HepG2 (cell line): ENCODE measurements around the gene SLC10A1. TPM values are rescaled to one million over a fixed set of nuclear protein-coding genes. Genes with fewer than 3 reads are reported as not detected.
A peak's percentile ranks its signal among the peaks of the same experiment; 100 is the strongest.

Experiments used
- CREM ChIP-seq, 2 experiments: sonication (generic) in 1 of 2; formaldehyde crosslinking in 1 of 2; IDR thresholded peaks; 2 replicates each; pipeline versions ENCODE4 v1.4.0 to v1.6.1; 2016 to 2020; ENCODE audit warnings: antibody characterized with exemption in 1 of 2, mild to moderate bottlenecking in 1 of 2, missing genetic modification reagents in 1 of 2
- EHMT2 ChIP-seq: fragments of 200-600 bp; sonication (generic); IDR thresholded peaks from 2 replicates; pipeline ENCODE4 v1.7.0; 2017; ENCODE audit warnings: antibody characterized with exemption, low read depth, low read length, borderline replicate concordance
- GMEB1 ChIP-seq: sonication (generic); formaldehyde crosslinking; IDR thresholded peaks from 2 replicates; pipeline ENCODE4 v1.5.1; 2020; ENCODE audit warnings: missing genetic modification reagents, mild to moderate bottlenecking, borderline replicate concordance
- HNF4A ChIP-seq: sonication (generic); formaldehyde crosslinking; IDR thresholded peaks from 2 replicates; pipeline ENCODE4 v1.4.0; 2020; ENCODE audit warnings: missing genetic modification reagents
- ISL2 ChIP-seq: sonication (generic); formaldehyde crosslinking; IDR thresholded peaks from 2 replicates; pipeline ENCODE4 v1.5.0; 2020; ENCODE audit warnings: missing genetic modification reagents
- KLF15 ChIP-seq: sonication (generic); formaldehyde crosslinking; IDR thresholded peaks from 2 replicates; pipeline ENCODE4 v1.8.1; 2023; ENCODE audit warnings: borderline replicate concordance, mild to moderate bottlenecking, inconsistent platforms, missing genetic modification reagents, mixed read lengths
- NCOA1 ChIP-seq: sonication (generic); formaldehyde crosslinking; IDR thresholded peaks from 2 replicates; pipeline ENCODE4 v1.9.0; 2021; ENCODE audit warnings: missing genetic modification reagents
- NCOA2 ChIP-seq: sonication (generic); formaldehyde crosslinking; IDR thresholded peaks from 2 replicates; pipeline ENCODE4 v1.8.0; 2022; ENCODE audit warnings: inconsistent platforms
- POGZ ChIP-seq: sonication (generic); formaldehyde crosslinking; IDR thresholded peaks from 2 replicates; pipeline ENCODE4 v1.4.0; 2020; ENCODE audit warnings: mild to moderate bottlenecking, missing genetic modification reagents
- SOX13 ChIP-seq, 3 experiments: fragments of 450-650 bp in 1 of 3; sonication (generic) in 1 of 3; formaldehyde crosslinking in 1 of 3; IDR thresholded peaks in 2 of 3; conservative IDR thresholded peaks in 1 of 3; 2 replicates each; pipeline versions ENCODE4 v1.5.0 to v1.6.1; 2016 to 2020; ENCODE audit warnings: antibody characterized with exemption in 1 of 3, mild to moderate bottlenecking in 1 of 3, missing compliant biosample characterization in 1 of 3, missing genetic modification reagents in 1 of 3, moderate library complexity in 1 of 3
- SRY ChIP-seq: sonication (generic); formaldehyde crosslinking; IDR thresholded peaks from 2 replicates; pipeline ENCODE4 v1.8.0; 2022; ENCODE audit warnings: mild to moderate bottlenecking, missing genetic modification reagents
- ZFP82 ChIP-seq: sonication (generic); formaldehyde crosslinking; IDR thresholded peaks from 2 replicates; pipeline ENCODE4 v1.5.1; 2020; ENCODE audit warnings: mild to moderate bottlenecking, missing genetic modification reagents, borderline replicate concordance
- ZNF124 ChIP-seq: sonication (generic); formaldehyde crosslinking; IDR thresholded peaks from 2 replicates; pipeline ENCODE4 v1.4.0; 2020; ENCODE audit warnings: missing genetic modification reagents
- ZNF274 ChIP-seq: sonication (generic); formaldehyde crosslinking; IDR thresholded peaks from 2 replicates; pipeline ENCODE4 v1.5.1; 2020; ENCODE audit warnings: mild to moderate bottlenecking, missing genetic modification reagents
- ZNF350 ChIP-seq: sonication (generic); formaldehyde crosslinking; IDR thresholded peaks from 2 replicates; pipeline ENCODE4 v1.4.0; 2020; ENCODE audit warnings: mild to moderate bottlenecking, low read depth, missing genetic modification reagents, borderline replicate concordance
- ZNF430 ChIP-seq: sonication (generic); formaldehyde crosslinking; IDR thresholded peaks from 2 replicates; pipeline ENCODE4 v1.9.0; 2021; ENCODE audit warnings: mild to moderate bottlenecking, missing genetic modification reagents
- ZNF629 ChIP-seq: sonication (generic); formaldehyde crosslinking; conservative IDR thresholded peaks from 2 replicates; pipeline ENCODE4 v1.5.0; 2020; ENCODE audit warnings: missing genetic modification reagents
- ZNF687 ChIP-seq: sonication (generic); formaldehyde crosslinking; IDR thresholded peaks from 2 replicates; pipeline ENCODE4 v1.5.1; 2020; ENCODE audit warnings: mild to moderate bottlenecking, missing genetic modification reagents, moderate library complexity
- ZNF691 ChIP-seq: sonication (generic); formaldehyde crosslinking; IDR thresholded peaks from 2 replicates; pipeline ENCODE4 v1.4.0; 2020; ENCODE audit warnings: missing genetic modification reagents, low read depth, mild to moderate bottlenecking, borderline replicate concordance
- ZNF800 ChIP-seq: sonication (generic); formaldehyde crosslinking; IDR thresholded peaks from 2 replicates; pipeline ENCODE4 v1.4.0; 2020; ENCODE audit warnings: missing genetic modification reagents
- polyA plus RNA-seq, 8 experiments: library from polyadenylated mRNA; depleted of rRNA in 3 of 8; stranded (reverse) in 7 of 8; unstranded in 1 of 8; fragments of >200 nt; fragmentation: Illumina TruSeq in 4 of 8; extraction: Trizol in 4 of 8; gene quantifications; 2 replicates each; pipeline versions ENCODE4 v1.2.1 to v1.2.3, GENCODE V29; 2011 to 2016; ENCODE audit warnings: low read depth in 4 of 8, missing spikeins in 1 of 8, mixed read lengths in 1 of 8; ENCODE audit not compliant: insufficient read depth in 1 of 8
- total RNA-seq, 5 experiments: library from RNA; depleted of rRNA; stranded (reverse); fragments of >200 nt; fragmentation: Illumina TruSeq; extraction: Trizol; gene quantifications; 2 replicates each; pipeline ENCODE4 v1.2.3, GENCODE V29; 2016; ENCODE audit warnings: low read depth in 1 of 5

SLC10A1 gene
- total and polyA plus RNA-seq, 2 of the 13 experiments (the other 11 are each of a cell fraction or from before 2014, with no cell fraction given) = 0.17 TPM; not detected in 1

- TF ChIP-seq ZNF687 (CRISPR knock-in tag) (peak; percentile 47; the same call in 1 of the 2 replicates), ZNF430 (CRISPR knock-in tag) (peak; percentile 78; the same call in 1 of the 2 replicates), CREM (IDR thresholded peaks at IDR 0.05) (peak; percentile 48; the same call in 1 of the 2 replicates), CREM (CRISPR knock-in tag; IDR thresholded peaks at IDR 0.05) (no peak), ZFP82 (CRISPR knock-in tag) (peak; percentile 64; the same call in 1 of the 2 replicates), POGZ (CRISPR knock-in tag) (peak; percentile 94), SRY (CRISPR knock-in tag) (no peak), KLF15 (no peak), ZNF274 (CRISPR knock-in tag) (no peak; the same call in 1 of the 2 replicates), ZNF350 (peak; percentile 57; the same call in 1 of the 2 replicates), ZNF800 (CRISPR knock-in tag) (no peak), ISL2 (CRISPR knock-in tag) (0 out of 2 replicates have a peak, but pooled peaks have one; percentile 32), NCOA1 (CRISPR knock-in tag) (peak; percentile 71; the same call in 1 of the 2 replicates), SOX13 (IDR thresholded peaks at IDR 0.05) (no peak; the same call in 1 of the 2 replicates), SOX13 (CRISPR knock-in tag; conservative IDR thresholded peaks at IDR 0.05 in 1 of 2, IDR thresholded peaks at IDR 0.05 in 1 of 2) (peak in 1 of 2 experiments; percentile 61; a peak in 2 of 4 replicates), ZNF691 (CRISPR knock-in tag) (0 out of 2 replicates have a peak, but pooled peaks have one; percentile 25), ZNF124 (CRISPR knock-in tag) (0 out of 2 replicates have a peak, but pooled peaks have one; percentile 38), HNF4A (peak; percentile 96), ZNF629 (CRISPR knock-in tag) (0 out of 2 replicates have a peak, but pooled peaks have one; percentile 31), GMEB1 (CRISPR knock-in tag) (peak; percentile 58), NCOA2 (0 out of 2 replicates have a peak, but pooled peaks have one; percentile 30), EHMT2 (peak; percentile 83; the same call in 1 of the 2 replicates)
These were observed 4.1 kb downstream of the SLC10A1 start (continued) for GRCh38 chr14:69792887-69793421.
